Measurements from ENCODE around the gene TLE4.
"Not testable (repeated sequence)": the region's sequence is repeated elsewhere in the genome, so short reads cannot be mapped to it uniquely, and the experiment has no call there.

TLE4 gene

DNA sequence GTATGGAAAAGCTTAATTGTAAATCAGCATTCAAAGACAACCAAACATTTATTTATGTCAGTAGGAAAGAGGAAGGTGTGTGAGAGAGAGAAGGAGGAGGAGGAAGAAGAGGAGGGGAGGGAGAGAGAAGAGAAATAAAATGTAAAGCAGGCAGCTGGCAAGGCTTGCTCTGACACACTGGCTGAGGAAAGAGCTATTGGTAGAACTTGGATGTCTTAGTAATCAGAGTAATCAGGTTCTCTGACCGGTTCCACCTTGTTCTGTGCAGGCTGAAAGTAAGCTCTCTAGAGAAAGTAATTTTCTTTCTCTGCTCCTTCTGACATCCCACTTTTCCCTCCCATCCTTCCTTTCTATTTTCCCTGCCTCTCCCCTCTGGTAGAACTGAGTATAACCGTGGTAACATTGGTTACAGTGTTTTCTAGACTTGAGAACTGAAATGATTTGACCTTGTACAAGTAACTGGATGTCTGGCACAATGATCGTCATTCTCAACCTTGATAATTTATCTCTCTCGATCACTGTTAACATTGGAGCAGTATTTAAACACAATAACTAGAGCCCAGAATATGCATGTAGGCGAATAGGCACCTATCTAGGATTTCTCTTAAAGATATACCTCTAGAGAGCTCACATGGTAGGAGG, 33.3 kb downstream of the TLE4 start:
- no peak for DNase-seq

DNA sequence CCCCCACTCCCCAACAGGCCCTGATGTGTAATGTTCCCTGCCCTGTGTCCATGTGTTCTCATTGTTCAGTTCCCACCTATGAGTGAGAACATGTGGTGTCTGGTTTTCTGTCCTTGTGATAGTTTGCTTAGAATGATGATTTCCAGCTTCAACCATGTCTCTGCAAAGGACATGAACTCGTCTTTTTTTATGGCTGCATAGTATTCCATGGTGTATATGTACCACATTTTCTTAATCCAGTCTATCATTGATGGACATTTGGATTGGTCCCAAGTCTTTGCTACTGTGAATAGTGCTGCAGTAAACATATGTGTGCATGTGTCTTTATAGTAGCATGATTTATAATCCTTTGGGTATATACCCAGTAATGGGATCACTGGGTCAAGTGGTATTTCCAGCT, 34.8 kb downstream of the TLE4 start:
- DNase-seq: not testable (repeated sequence)

DNA sequence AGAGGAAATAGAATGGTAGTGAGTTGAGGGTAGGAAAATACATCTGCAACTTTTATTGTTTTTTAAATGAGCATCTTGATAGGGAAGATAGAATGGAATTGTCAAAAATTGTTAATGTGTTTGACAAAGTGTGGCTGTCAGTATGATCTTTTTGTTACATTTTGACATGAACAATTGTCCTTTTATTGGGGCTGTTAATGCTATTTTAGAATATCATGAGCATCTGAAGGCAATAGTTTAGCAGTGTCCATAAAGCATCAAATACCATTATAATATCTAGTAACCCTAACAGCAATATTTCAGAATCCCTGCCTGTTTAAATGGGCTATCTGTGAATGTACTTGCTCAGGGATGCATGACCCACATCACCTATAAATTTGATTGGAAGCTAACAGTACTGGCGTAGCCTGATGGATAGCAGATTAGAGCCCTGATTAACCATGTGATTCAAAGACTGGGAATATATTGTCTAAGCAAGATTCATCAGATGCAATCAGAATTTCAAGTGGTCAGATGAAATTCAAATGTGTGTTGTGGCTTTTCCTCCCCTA, 37.8 kb downstream of the TLE4 start:
- DNase-seq: no peak

DNA sequence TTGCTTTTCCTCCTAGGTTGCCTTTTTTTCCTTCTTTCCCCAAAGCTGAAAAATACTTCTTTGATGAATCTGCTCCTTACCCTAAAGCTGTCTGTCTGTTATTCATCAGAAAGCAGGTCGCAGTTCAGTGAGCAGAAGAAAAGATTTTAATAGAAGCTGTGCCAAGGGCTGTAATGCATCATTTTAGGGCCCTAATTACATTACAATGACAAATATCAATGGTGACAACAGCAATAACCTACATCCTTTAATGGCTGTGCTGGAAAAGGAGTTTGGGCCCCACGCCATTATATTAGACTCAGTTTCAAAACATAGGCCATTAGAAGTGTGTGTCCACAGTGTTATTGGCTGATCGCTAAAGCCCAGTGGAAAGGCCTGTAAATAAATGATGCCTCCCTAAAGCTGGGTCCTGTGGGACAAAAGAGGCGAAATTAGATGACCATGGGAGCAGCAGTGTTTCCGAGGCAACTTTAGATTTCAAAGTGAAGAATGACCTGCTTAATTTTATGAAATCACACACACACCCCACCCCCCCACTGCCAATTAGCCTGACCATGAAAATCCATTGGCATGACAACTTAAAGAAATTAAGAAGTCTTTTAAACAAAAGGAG, 38.4 kb downstream of the TLE4 start:
- peak; percentile 80 for DNase-seq

DNA sequence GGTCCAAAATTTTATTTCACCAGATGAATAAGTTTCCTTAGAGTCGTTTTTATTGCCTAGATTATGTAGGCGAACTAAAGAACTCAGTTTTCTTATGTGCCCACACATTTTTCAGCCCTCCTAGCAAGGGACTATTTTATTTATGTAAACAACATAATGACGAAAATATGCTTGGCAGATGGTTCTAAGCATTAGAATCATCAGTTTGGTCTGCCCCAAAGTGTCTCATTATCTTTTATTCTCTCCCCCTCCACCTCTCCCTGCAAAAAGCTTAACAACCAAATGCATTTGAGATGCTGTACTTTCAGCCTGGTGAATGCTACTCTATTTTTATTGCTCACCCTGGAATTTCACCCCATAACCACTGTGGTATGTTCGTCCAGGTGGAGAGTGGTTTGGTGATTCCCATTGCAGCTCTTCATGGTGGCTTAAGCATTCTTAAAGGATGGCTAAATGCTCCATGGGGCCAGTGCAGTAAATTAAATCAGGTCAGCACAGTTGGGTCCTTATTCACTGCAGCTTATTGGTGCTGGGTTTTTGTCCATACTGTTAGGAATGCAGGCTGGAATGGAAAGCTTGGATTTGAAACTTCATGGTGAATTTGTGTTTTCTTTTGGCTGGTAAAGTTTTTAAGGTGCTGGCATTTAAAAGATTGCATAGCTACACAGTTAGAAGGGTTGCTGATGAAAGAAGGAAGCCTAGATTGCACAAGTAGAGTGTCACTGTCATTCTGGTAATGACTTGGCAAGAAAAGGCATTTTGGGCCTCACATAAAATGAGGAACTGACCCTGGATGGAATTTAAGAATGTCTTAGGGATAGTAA, 39.2 kb downstream of the TLE4 start:
- DNase-seq: peak; percentile 99

DNA sequence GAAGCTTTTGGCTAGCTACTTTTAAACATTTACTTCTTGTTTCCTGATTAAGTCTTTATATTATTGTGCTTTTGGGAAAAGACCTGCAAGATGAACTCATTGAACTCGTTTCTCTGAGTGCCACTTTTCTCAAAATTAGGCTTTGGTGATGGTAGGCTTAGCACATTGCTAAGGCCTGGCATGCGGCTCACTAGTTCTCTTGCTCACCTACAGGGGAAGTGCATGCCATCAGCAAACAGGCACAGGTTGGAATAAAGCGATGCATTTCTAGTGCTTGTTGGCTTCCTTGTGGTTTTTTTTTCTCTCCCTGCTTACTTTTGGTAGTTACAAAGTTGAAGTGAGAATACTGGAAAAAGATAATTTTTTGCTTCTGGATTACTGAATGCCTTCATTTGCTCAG, 41.4 kb downstream of the TLE4 start:
- DNase-seq: no peak

DNA sequence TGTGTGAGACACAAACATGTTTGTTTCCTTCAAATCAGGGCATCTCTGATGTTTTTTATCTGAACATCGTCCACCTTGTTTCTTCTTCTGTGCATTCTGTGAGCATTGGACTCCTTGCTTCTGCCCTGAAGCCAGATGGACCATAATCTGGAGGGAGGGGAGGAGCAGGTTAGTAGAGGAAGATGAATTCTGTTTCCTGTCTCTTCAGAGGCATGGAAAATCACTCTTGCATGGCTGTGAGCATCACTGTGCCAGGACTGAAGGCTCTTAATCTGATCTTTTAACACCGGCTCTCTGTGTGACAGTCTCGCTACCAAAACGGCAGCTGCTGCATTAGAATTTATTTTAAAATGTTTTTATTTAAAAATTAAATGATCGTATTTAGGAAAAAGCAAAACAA, 43.3 kb downstream of the TLE4 start:
- DNase-seq: no peak

DNA sequence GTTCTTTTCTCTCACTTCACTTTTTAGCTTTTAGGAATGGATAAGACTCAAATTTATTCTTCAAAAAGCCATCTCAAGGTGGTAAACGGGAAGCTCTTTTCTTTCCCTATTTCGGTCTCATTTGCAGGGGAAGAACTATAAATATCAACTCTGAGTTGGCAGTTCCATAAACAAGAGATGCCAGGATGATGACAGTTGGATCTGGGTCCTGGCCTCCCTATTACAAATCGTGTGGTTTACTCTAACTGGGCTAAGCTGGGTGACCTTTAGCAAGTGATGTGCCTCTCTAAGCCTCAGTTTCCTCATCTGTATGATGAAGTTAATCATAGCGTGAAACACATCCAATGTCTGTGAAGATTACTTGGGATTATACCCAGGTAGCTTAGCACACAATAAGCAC, 44.2 kb downstream of the TLE4 start:
- DNase-seq: peak; percentile 43

DNA sequence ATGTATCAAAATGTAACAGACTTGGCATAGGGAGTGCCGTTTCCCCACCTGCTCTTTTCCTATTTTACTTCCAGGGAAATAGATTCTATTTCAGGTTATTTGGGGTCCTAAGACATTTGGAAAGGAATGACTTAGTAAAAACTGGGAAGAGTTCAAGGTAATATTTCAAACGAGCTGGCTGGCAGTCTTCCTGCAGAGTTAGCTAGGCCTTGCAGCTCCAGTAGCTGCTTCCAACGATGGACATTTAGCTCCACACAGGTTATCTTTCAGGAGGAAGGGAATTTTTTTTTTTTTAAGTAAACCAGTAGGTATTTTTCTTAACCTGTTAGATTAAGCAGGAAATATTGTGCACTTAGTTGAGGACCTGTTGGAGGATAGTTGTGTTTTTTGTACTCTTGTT, 45.2 kb downstream of the TLE4 start:
- DNase-seq: no peak

DNA sequence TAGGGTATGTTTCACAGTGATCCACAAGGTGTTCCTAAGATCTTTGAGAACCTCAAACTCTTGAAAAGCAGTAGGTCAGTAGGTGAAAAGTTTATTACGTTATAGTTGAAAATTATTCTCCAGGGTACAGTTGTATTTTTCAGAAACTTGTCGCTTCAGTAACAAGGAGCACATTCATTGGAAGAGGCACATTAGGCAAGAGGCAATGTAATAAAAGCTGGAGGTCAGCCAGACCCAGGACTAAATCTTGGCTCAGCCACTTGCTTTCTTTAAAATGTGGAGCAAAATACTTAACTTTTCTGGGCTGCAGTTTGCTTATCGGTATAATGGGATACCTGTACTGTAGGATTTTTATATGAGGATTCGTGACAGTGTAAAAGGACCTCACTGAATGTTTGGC, 45.6 kb downstream of the TLE4 start:
- DNase-seq: no peak

DNA sequence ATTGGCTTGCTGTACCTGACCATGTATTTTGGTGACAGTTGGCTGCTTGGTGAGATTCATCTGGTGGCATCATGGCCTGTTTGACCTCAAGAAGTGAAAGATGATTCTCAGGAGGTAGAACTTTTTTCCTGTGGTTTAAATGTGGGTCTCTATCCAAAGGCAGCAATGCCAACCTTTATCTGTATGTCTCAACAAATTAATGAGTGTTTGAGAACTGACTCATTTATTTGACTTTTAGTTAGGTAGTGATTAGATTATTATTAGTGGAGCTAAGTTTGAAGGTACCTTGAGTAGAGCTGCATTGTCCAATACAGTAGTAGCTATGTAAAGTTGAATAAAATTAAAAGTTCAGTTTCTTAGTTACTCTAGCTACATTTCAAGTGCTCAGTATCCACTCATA, 48.2 kb downstream of the TLE4 start:
- DNase-seq: no peak

DNA sequence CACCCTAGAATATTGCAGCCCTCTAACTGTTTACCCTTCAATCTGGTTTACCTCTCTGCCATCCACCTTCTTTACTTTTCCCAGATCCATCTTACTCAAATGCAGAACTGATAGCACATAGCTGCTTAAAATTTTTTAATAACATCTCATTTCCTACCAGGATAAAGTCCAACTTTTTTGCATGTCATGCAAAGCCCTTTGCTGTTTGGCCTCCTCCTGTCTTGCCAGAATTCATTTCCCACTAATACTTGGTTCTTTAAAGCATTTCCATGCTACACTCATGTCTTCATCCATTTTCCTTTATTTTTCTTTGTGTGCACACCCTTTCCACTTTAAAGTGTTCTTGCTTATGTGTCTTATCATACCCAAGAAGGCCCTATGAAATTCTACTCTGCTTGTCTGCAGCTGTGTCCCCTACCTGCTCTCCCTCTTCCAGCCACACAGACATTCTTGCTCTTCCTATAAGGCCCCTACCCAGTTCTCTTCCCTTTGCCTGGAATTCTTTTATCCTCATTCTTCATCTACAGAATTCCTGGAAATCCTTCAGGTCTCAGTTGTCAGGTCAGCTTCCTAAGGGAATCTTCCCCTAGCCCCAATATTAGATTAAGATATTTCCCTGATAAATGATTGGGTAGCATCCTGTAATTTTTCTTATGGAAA, 50.3 kb downstream of the TLE4 start:
- DNase-seq: no peak

DNA sequence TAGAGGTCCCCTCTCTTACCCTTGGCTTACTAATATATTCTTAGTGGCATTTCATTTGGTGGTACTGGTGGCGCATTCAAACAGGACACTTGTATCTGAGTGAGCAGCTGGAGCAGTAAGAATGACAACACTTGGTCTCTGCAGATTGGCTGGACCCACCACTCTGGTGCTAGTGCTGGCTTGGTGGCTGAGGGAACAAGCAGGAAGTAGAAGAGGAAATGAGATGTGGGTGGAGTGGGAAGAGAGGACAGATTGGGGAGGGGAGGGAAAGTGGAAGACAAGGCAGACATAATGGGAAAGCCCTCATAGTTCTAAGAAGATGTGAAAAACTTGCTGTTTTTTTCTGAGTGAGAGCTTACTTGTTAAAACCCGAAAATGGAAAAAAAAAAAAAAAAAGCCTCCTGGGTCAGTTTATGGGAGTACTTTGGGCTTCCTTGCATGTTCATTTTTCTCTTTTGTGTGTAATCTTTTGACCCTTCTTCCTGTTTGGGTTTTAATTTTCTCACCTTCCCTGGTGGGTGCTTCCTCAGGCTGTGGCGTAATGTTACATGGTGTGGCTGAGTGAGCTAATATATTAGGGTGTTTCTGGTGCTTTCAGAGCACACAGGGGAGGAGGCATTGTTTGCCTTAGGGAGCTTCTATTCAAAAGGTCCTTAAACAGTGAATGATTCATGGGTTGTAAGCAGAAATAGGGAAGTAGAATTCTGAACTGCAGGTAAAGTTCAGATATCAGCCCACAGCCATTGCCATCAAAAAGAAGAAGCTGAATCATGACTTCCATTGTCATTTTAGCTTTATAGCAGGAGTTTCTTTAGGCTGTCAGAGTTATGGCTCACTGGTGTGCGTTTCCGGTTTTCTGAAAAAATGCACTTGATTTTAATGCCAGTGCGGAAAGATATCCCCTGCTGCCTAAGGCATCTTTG, 52.3 kb downstream of the TLE4 start:
- peak; percentile 38 for DNase-seq

DNA sequence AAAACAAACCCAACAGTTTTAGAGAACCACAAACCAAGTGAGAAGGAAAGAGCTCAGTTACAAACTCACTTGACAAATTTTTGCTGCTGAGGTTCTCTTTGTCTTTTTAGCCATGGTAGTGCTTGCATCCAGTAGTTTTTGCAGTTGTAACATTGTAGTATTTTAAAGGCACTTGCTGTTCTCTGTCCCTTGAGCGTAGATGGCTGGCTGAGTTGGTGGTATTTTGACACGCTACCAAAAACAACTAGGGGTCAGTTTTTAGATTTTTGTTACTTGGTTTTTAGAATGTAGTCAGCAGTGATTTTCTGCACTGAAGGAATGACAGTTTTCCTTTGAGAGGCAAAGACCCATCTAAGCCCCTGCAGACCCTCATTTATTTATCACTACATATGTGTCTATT, 58.0 kb downstream of the TLE4 start:
- no peak for DNase-seq

DNA sequence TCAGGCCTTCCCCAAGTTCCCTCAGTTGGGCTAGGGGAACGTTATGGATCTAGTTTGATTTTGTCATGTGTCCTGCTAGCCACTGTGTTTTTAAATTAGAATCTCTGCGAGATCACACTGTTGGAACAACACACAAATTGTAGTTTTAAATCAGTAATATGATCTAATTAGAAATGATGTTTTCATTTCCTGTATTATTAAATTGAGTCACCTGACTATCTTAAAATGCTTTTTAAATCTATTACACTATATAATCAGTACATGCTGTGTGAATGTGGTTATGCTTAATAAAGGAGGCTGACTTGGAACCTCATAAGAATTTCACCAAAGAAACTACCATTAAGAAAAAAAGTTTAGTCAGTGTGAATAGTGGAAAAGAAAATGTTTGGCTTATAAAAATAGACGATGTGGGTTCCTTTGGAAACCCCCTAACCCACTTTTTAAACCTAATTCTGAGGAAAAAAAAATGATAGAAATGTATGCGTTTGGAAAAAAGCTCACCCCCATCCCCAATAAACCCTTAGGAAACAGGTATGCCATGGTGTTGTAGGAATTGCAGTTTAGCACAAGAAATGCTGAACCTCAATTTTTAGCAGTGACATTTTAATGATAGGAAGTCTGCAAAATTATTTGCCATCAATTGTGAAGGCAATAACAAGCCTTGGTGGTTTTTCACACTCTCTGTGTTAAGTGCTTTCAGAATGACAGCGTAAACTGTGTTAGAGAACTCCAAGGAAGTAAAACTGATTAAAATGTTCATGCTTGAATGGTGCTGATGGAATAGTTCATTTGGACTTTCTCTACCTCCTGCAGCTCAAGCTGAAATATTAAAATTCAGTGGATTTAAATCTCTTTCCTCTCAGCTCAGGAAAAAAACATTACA, 59.0 kb downstream of the TLE4 start:
- DNase-seq: no peak

DNA sequence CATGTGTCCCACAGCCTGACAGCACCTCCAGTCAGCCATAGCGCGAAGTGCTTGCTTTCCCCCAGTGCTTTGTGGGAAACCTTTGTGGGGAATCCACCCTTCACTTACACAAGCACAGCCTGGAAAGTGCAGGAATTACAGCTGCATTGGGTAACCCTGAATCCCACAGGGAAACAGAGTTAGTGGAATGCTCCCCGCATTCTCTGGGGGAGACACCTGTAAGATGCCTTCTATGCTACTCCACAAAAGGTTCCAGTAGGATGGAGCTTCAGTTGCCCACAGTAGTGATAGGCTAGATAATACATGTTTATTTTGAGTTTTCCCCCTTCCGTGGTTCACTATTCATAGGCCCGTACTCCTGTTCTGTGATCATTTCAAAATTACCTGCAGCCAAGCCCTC, 60.3 kb downstream of the TLE4 start:
- no peak for DNase-seq

DNA sequence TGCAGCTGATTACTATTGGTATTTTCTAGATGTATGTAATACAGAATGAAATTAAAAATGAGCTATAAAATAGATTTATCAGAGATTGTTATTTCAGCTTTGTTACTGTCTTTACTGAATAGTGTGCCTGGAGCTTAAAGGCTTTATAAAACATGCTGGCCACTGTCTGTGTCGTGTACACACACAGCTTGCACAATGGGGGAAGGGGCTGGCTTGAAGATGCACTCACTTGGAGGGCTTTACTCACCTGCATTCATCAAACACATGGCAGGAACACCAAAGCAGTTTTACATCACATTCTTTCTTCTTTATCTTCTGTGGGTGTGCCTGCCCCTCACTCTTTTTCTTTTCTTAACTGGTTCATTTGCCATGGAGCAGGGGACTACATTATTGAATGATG, 60.9 kb downstream of the TLE4 start:
- DNase-seq: no peak

DNA sequence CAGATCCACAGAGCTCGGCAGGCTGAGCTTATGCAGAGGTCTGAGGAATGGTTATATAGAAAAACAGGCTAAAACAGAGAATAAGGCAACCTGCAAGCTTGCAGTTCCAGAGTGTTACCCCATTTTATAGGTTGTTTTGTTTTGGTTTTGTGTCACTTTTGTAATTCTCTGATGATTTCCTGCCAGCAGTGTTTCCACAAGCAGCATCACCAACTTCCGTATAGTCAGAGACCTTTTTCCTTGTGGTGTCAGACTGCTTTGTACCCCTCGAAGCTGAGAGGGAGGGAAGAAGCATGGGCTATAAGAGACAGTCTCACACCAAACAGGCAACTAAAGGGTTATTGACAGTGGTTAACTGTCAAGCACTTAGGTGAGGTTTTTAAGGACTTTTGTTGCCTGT, 61.8 kb downstream of the TLE4 start:
- no peak for DNase-seq

DNA sequence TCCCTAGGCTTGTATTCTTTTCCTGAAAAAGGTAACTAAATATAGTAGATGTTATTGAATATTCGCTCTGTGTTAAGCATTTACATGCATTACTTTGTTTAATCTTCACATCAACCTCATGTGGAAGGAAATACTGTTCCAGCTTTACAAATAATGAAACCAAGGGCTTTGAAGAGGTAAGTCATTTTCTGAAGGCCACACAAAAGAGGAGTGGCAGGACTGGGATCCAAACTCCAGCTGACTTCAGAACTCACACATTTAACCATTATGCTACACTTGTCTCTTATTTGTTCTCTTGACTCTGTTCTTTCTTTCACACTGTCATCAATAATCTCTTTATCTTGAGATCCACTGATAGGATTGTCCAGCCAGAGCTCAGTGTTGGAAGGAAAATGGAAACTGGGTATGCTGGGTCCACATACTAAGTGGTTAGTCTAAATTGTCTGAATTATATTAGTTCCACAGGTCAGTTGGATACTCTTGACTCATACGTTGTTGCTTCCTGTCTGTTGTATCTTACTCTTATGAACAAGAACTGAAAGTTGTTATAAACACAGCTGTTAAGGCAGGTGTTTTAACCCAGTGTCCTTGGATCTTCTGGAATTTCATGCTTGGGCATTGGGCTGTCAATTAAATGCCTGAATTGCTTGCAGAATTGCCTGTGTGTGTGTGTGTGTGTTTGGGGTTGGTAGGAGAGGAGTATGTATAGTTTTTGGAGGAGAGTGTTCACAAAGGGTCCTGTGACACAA, 65.6 kb downstream of the TLE4 start:
- DNase-seq: no peak

DNA sequence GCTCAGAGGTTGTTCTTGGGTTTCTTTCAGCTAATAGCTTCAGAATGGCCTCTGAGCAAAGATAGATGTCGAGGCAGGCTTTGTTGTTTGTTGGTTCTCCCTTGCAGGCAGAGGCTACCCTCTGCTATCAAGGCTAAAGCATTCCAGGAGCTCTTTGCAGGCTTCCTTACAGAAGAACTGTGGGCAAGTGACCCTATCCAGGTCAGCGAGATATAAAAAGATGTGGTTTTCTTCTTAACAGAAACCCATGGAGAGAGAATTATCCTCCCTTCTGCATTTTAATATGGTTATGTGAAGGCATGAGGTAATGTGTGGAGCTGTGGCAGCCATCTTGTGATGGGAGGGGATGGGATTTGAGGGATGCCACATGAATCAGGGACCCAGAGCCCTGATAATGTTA, 67.0 kb downstream of the TLE4 start:
- DNase-seq: no peak

DNA sequence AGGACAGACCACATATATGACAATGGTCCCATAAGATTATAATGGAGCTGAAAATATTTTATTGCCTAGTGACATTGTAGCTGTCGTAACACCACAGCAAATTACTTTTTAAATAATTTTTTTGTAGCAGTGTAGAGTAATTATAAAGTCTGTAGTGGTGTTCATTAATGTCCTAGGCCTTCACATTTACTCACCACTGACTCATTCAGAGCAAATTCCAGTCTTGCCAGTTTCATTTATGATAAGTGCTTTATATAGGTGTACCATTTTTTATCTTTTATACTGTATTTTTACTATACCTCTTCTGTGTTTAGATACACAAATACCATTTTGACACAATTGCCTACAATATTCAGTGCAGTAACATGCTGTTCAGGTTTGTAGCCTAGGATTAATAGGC, 67.6 kb downstream of the TLE4 start:
- peak; percentile 49 for DNase-seq

Data from EL (cell line).